Measurements from ENCODE around the gene MED12L.

- TF ChIP-seq, protein P1, sequence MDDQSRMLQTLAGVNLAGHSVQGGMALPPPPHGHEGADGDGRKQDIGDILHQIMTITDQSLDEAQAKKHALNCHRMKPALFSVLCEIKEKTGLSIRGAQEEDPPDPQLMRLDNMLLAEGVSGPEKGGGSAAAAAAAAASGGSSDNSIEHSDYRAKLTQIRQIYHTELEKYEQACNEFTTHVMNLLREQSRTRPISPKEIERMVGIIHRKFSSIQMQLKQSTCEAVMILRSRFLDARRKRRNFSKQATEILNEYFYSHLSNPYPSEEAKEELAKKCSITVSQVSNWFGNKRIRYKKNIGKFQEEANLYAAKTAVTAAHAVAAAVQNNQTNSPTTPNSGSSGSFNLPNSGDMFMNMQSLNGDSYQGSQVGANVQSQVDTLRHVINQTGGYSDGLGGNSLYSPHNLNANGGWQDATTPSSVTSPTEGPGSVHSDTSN (IDR thresholded peaks at IDR 0.05): no peak
- TF ChIP-seq, protein P2, sequence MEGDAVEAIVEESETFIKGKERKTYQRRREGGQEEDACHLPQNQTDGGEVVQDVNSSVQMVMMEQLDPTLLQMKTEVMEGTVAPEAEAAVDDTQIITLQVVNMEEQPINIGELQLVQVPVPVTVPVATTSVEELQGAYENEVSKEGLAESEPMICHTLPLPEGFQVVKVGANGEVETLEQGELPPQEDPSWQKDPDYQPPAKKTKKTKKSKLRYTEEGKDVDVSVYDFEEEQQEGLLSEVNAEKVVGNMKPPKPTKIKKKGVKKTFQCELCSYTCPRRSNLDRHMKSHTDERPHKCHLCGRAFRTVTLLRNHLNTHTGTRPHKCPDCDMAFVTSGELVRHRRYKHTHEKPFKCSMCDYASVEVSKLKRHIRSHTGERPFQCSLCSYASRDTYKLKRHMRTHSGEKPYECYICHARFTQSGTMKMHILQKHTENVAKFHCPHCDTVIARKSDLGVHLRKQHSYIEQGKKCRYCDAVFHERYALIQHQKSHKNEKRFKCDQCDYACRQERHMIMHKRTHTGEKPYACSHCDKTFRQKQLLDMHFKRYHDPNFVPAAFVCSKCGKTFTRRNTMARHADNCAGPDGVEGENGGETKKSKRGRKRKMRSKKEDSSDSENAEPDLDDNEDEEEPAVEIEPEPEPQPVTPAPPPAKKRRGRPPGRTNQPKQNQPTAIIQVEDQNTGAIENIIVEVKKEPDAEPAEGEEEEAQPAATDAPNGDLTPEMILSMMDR (IDR thresholded peaks at IDR 0.05): no peak
- TF ChIP-seq YY1 (IDR thresholded peaks at IDR 0.05; ENCODE audit: low read depth) (no peak), MXI1 (IDR thresholded peaks at IDR 0.05; ENCODE audit: low read depth, low read length) (no peak), SMC3 (IDR thresholded peaks at IDR 0.05; ENCODE audit: low read depth, low read length) (no peak), SIN3A (IDR thresholded peaks at IDR 0.05; ENCODE audit: borderline replicate concordance, low read depth, low read length) (no peak), FOXM1 (IDR thresholded peaks at IDR 0.05; ENCODE audit: low read depth) (no peak), POLR2AphosphoS5 (IDR thresholded peaks at IDR 0.05; ENCODE audit: low read depth, low read length) (no peak), TAF1 (IDR thresholded peaks at IDR 0.05; ENCODE audit: borderline replicate concordance, low read depth, low read length) (no peak), RAD21 (IDR thresholded peaks at IDR 0.05; ENCODE audit: low read length) (no peak), MEF2A (IDR thresholded peaks at IDR 0.05; ENCODE audit: borderline replicate concordance, low read depth) (no peak), NRF1 (IDR thresholded peaks at IDR 0.05; ENCODE audit: low read depth, low read length) (no peak), MAX (IDR thresholded peaks at IDR 0.05; ENCODE audit: low read depth) (no peak), REST (IDR thresholded peaks at IDR 0.05; ENCODE audit: low read depth, low read length) (no peak)
These were observed 297.6 kb downstream of the MED12L start for GRCh38 chr3:151383111-151383510.

Measured in SK-N-SH (cell line).